Naive thymus-derived CD4-positive, alpha-beta T cell (primary cell): ENCODE measurements around the gene RCC2. TPM values are rescaled to one million over a fixed set of nuclear protein-coding genes. Genes with fewer than 3 reads are reported as not detected.

Source experiments
- ATAC-seq: fragments of 150-1000 bp; cut with Tn5 transposase; 2 replicates; pipeline ENCODE4 v1.10.0; 2021; ENCODE audit warnings: mild to moderate bottlenecking, moderate library complexity
- CTCF ChIA-PET: fragments of 350-600 bp; sonication (Branson Sonifier 250); formaldehyde crosslinking; loops from one replicate; lab custom pipeline; 2021; ENCODE audit warnings: antibody characterized with exemption; lab: Charles Lee
- POLR2A ChIA-PET: fragments of 350-600 bp; sonication (Branson Sonifier 250); formaldehyde crosslinking; loops from one replicate; lab custom pipeline; 2021; ENCODE audit warnings: antibody characterized with exemption, inconsistent platforms; lab: Charles Lee
- DNase-seq, 9 donors: peaks; one replicate each; pipeline versions ENCODE4 v3.0.0 to v3.0.0-alpha.2; 2020 to 2022; ENCODE audit warnings: mixed read lengths in 1 of 9
- H3K27ac ChIP-seq: one replicate; pipeline ENCODE4 v1.7.0; 2013; ENCODE audit warnings: mild to moderate bottlenecking, low read depth, low read length, moderate library complexity
- H3K27me3 ChIP-seq, 2 donors: one replicate each; pipeline ENCODE4 v1.7.0; 2013; ENCODE audit warnings: low read length in 2 of 2, mild to moderate bottlenecking in 2 of 2, moderate library complexity in 2 of 2; ENCODE audit not compliant: control insufficient read depth in 2 of 2, insufficient read depth in 2 of 2
- H3K36me3 ChIP-seq, 3 experiments: 1 replicate in 2 of 3; 2 replicates in 1 of 3; pipeline ENCODE4 v1.7.0; 2013; ENCODE audit warnings: low read length in 3 of 3, mild to moderate bottlenecking in 3 of 3, moderate library complexity in 1 of 3; ENCODE audit not compliant: insufficient read depth in 3 of 3, control insufficient read depth in 2 of 3
- H3K4me1 ChIP-seq, 2 donors: one replicate each; pipeline ENCODE4 v1.7.0; 2013; ENCODE audit warnings: low read length in 2 of 2, mild to moderate bottlenecking in 2 of 2, moderate library complexity in 1 of 2; ENCODE audit not compliant: control insufficient read depth in 2 of 2, insufficient read depth in 2 of 2
- H3K4me3 ChIP-seq: 2 replicates; pipeline ENCODE4 v1.7.0; 2013; ENCODE audit warnings: mild to moderate bottlenecking, low read length
- H3K9me3 ChIP-seq, 3 experiments: 1 replicate in 2 of 3; 2 replicates in 1 of 3; pipeline ENCODE4 v1.7.0; 2013; ENCODE audit warnings: low read length in 3 of 3; ENCODE audit not compliant: control insufficient read depth in 2 of 3
- H3K27ac Mint-ChIP-seq, 9 donors: one replicate each; pipeline ENCODE4 v1.8.0; 2020 to 2022; ENCODE audit warnings: mixed read lengths in 9 of 9, mild to moderate bottlenecking in 8 of 9, moderate library complexity in 5 of 9, inconsistent platforms in 2 of 9
- H3K27me3 Mint-ChIP-seq, 5 donors: one replicate each; pipeline ENCODE4 v1.8.0; 2021 to 2022; ENCODE audit warnings: mixed read lengths in 5 of 5, mild to moderate bottlenecking in 1 of 5
- H3K36me3 Mint-ChIP-seq, 5 donors: one replicate each; pipeline ENCODE4 v1.8.0; 2020 to 2022; ENCODE audit warnings: mixed read lengths in 5 of 5, mild to moderate bottlenecking in 3 of 5, inconsistent platforms in 1 of 5
- H3K4me1 Mint-ChIP-seq, 7 donors: one replicate each; pipeline ENCODE4 v1.8.0; 2020 to 2022; ENCODE audit warnings: mixed read lengths in 7 of 7, mild to moderate bottlenecking in 3 of 7, inconsistent platforms in 1 of 7
- H3K4me3 Mint-ChIP-seq, 10 donors: one replicate each; pipeline ENCODE4 v1.8.0; 2020 to 2022; ENCODE audit warnings: mild to moderate bottlenecking in 10 of 10, mixed read lengths in 10 of 10, moderate library complexity in 6 of 10, inconsistent platforms in 2 of 10
- H3K9me3 Mint-ChIP-seq, 11 donors: one replicate each; pipeline ENCODE4 v1.8.0; 2020 to 2022; ENCODE audit warnings: mixed read lengths in 11 of 11, mild to moderate bottlenecking in 4 of 11, inconsistent platforms in 1 of 11, moderate library complexity in 1 of 11
- intact Hi-C, 2 donors: fragments of 100-400 bp; cut with micrococcal nuclease; formaldehyde crosslinking; loops; one replicate each; pipeline ENCODE4 v1.15.1; 2023
- polyA plus RNA-seq, 2 donors: library from polyadenylated mRNA; unstranded; fragments of 300-500 nt; fragmentation: Illumina TruSeq; gene quantifications; one replicate each; pipeline ENCODE4 v1.2.3, GENCODE V29; 2021
- total RNA-seq, 6 experiments: library from RNA in 5 of 6; stranded (reverse) in 5 of 6; gene quantifications; 1 replicate in 5 of 6; 2 replicates in 1 of 6; pipeline ENCODE4 v1.2.3 and lab custom pipeline; 2021 to 2026

RCC2 gene
- total and polyA plus RNA-seq, 7 experiments from 2014 or later: 12.0 to 130 (median 43.5) TPM

GRCh38 chr1:17361687-17362086 is 77.8 kb downstream of the RCC2 start:
- Histone ChIP-seq H3K27ac (no peak overlapping the region), H3K27me3 (no peaks in the 10 kb centered on the region), H3K9me3 (no peaks in the 10 kb centered on the region), H3K4me1 (peaks cover 0 to under 1% of the 10 kb centered on the region in 2 donors), H3K4me3 (no peak overlapping the region), H3K36me3 (no peaks in the 10 kb centered on the region)
- ChIA-PET CTCF (no interaction called here), POLR2A (no interaction called here)
- Mint-ChIP-seq H3K27ac (no peak overlapping the region), H3K9me3 (peaks cover 0 to 4% (median 0%) of the 10 kb centered on the region in 11 donors), H3K27me3 (peaks cover 0 to 7% (median 0%) of the 10 kb centered on the region in 5 donors), H3K4me3 (no peak overlapping the region), H3K36me3 (peaks cover 0 to 4% (median 0%) of the 10 kb centered on the region in 5 donors), H3K4me1 (peaks cover 0 to 6% (median 2%) of the 10 kb centered on the region in 7 donors)
- no peak for DNase-seq
- intact Hi-C loops: no loop called here
- no peak for ATAC-seq

GRCh38 chr1:17360272-17360956 is 79.1 kb downstream of the RCC2 start:
- H3K4me3 Mint-ChIP-seq: no peak overlapping the region
- Histone ChIP-seq H3K36me3 (no peaks in the 10 kb centered on the region), H3K27ac (no peak overlapping the region), H3K4me1 (peaks cover 0 to 8% of the 10 kb centered on the region in 2 donors), H3K27me3 (no peaks in the 10 kb centered on the region), H3K4me3 (no peak overlapping the region), H3K9me3 (no peaks in the 10 kb centered on the region)
- peaks cover 0 to 5% (median 0%) of the 10 kb centered on the region in 5 donors for H3K36me3 Mint-ChIP-seq
- peaks cover 0 to 4% (median 0%) of the 10 kb centered on the region in 5 donors for H3K27me3 Mint-ChIP-seq
- DNase-seq (no peak), ATAC-seq (no peak)
- peaks cover 4 to 14% (median 12%) of the 10 kb centered on the region in 7 donors for H3K4me1 Mint-ChIP-seq
- POLR2A ChIA-PET: no interaction called here
- H3K9me3 Mint-ChIP-seq: peaks cover 0 to 4% (median 0%) of the 10 kb centered on the region in 11 donors
- intact Hi-C loops: no loop called here
- CTCF ChIA-PET: no interaction called here
- no peak overlapping the region for H3K27ac Mint-ChIP-seq

DNA sequence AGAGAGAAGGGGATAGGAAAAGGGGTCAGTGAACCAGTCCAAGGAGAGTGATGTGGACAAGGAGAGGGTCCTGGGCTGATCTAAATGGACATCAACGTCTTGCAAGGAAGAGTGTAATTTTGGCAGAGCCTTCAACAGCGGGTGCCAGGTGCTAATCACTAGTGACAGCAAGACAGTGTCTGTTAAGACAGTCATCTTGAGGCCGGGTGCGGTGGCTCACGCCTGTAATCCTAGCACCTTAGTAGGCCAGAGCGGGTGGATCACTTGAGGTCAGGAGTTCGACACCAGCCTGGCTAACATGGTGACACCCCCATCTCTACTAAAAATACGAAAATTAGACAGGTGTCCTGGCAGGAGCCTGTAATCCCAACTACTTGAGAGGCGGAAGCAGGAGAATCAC is 79.7 kb downstream of the RCC2 start:
- H3K27ac ChIP-seq: no peak overlapping the region
- no peaks in the 10 kb centered on the region for H3K36me3 ChIP-seq
- no peak for DNase-seq
- H3K4me3 ChIP-seq: no peak overlapping the region
- Mint-ChIP-seq H3K27ac (no peak overlapping the region), H3K4me1 (peaks cover 4 to 17% (median 12%) of the 10 kb centered on the region in 7 donors), H3K36me3 (peaks cover 0 to 5% (median 0%) of the 10 kb centered on the region in 5 donors), H3K4me3 (no peak overlapping the region), H3K9me3 (peaks cover 0 to 4% (median 0%) of the 10 kb centered on the region in 11 donors), H3K27me3 (peaks cover 0 to 4% (median 0%) of the 10 kb centered on the region in 5 donors)
- ATAC-seq: no peak
- peaks cover 0 to 8% of the 10 kb centered on the region in 2 donors for H3K4me1 ChIP-seq
- intact Hi-C loops: no loop called here
- ChIA-PET CTCF (no interaction called here), POLR2A (no interaction called here)
- H3K9me3 ChIP-seq: no peaks in the 10 kb centered on the region
- no peaks in the 10 kb centered on the region for H3K27me3 ChIP-seq

- peaks cover 0 to 4% (median 0%) of the 10 kb centered on the region in 11 donors for H3K9me3 Mint-ChIP-seq
- H3K27ac Mint-ChIP-seq: no peak overlapping the region
- H3K4me3 ChIP-seq: no peak overlapping the region
- H3K9me3 ChIP-seq: no peaks in the 10 kb centered on the region
- no peak overlapping the region for H3K4me3 Mint-ChIP-seq
- H3K36me3 Mint-ChIP-seq: peaks cover 0 to 5% (median 0%) of the 10 kb centered on the region in 5 donors
- ATAC-seq (no peak), DNase-seq (no peak)
- POLR2A ChIA-PET: no interaction called here
- peaks cover 4 to 21% (median 13%) of the 10 kb centered on the region in 7 donors for H3K4me1 Mint-ChIP-seq
- intact Hi-C loops: no loop called here
- no peaks in the 10 kb centered on the region for H3K27me3 ChIP-seq
- no peak overlapping the region for H3K27ac ChIP-seq
- CTCF ChIA-PET: no interaction called here
- H3K4me1 ChIP-seq: peaks cover 0 to 8% of the 10 kb centered on the region in 2 donors
- H3K36me3 ChIP-seq: no peaks in the 10 kb centered on the region
- H3K27me3 Mint-ChIP-seq: peaks cover 0 to 3% (median 0%) of the 10 kb centered on the region in 5 donors
These were observed 80.4 kb downstream of the RCC2 start for GRCh38 chr1:17359031-17359430.

- Histone ChIP-seq H3K27ac (no peak overlapping the region), H3K4me1 (peaks cover 0 to 8% of the 10 kb centered on the region in 2 donors), H3K27me3 (no peaks in the 10 kb centered on the region), H3K9me3 (no peaks in the 10 kb centered on the region), H3K36me3 (no peaks in the 10 kb centered on the region), H3K4me3 (no peak overlapping the region)
- DNase-seq (no peak), ATAC-seq (no peak)
- intact Hi-C loops: no loop called here
- POLR2A ChIA-PET: no interaction called here
- peaks cover 0 to 5% (median 0%) of the 10 kb centered on the region in 5 donors for H3K36me3 Mint-ChIP-seq
- peaks cover 0 to under 1% (median 0%) of the 10 kb centered on the region in 5 donors for H3K27me3 Mint-ChIP-seq
- H3K4me1 Mint-ChIP-seq: peaks cover 4 to 21% (median 13%) of the 10 kb centered on the region in 7 donors
- no peak overlapping the region for H3K27ac Mint-ChIP-seq
- H3K9me3 Mint-ChIP-seq: no peaks in the 10 kb centered on the region
- H3K4me3 Mint-ChIP-seq: no peak overlapping the region
- CTCF ChIA-PET: no interaction called here
These were observed 80.9 kb downstream of the RCC2 start for GRCh38 chr1:17358557-17358956.

Other genes with a start within 250 kb of the RCC2 start
- gene PADI1, start 234.5 kb downstream of the RCC2 start, total RNA-seq: not detected
- not detected for gene PADI1, start 234.5 kb downstream of the RCC2 start, polyA plus RNA-seq
- not detected for gene PADI3, start 190.6 kb downstream of the RCC2 start, total RNA-seq
- not detected for gene PADI3, start 190.6 kb downstream of the RCC2 start, polyA plus RNA-seq
- 10 to 100 TPM in 1 of 5 experiments, 1 to 10 TPM in 3, under 1 TPM in 1; 0.12 to 20.5 (median 1.4) TPM for gene PADI4, start 131.5 kb downstream of the RCC2 start, total RNA-seq
- 1 to 10 TPM; 2.4 to 3.6 TPM for gene PADI4, start 131.5 kb downstream of the RCC2 start, polyA plus RNA-seq
- gene PADI6, start 67.5 kb downstream of the RCC2 start, total RNA-seq: not detected
- not detected for gene PADI6, start 67.5 kb downstream of the RCC2 start, polyA plus RNA-seq
- 10 to 100 TPM in 1 of 5 experiments, under 1 TPM in 3, not detected in 1; 0.59 to 19.7 (median 0.84) TPM for gene ARHGEF10L, start 100.0 kb upstream of the RCC2 start, total RNA-seq
- not detected for gene ARHGEF10L, start 100.0 kb upstream of the RCC2 start, polyA plus RNA-seq